Hematopoietic multipotent progenitor cell treated with erythropoietin and hydrocortisone succinate and interleukin-3 and kit ligand, for 6 days (in vitro differentiated cells): Measurements from ENCODE around the gene TET2.
A peak's percentile ranks its signal among the peaks of the same experiment; 100 is the strongest.

Experiments
- DNase-seq: peaks from one replicate; pipeline ENCODE4 v3.0.0-alpha.2; 2015

The TET2 gene

DNA sequence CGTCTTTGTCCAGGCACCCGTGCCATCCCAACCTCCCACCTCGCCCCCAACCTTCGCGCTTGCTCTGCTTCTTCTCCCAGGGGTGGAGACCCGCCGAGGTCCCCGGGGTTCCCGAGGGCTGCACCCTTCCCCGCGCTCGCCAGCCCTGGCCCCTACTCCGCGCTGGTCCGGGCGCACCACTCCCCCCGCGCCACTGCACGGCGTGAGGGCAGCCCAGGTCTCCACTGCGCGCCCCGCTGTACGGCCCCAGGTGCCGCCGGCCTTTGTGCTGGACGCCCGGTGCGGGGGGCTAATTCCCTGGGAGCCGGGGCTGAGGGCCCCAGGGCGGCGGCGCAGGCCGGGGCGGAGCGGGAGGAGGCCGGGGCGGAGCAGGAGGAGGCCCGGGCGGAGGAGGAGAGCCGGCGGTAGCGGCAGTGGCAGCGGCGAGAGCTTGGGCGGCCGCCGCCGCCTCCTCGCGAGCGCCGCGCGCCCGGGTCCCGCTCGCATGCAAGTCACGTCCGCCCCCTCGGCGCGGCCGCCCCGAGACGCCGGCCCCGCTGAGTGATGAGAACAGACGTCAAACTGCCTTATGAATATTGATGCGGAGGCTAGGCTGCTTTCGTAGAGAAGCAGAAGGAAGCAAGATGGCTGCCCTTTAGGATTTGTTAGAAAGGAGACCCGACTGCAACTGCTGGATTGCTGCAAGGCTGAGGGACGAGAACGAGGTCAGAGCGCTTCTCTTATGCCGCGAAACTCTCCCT lies at the start of gene TET2:
Gene TET2 (plus strand): TSS at position 601 of the 740 bp plus-strand sequence. CDS start 87,067 bp downstream, outside the sequence.
- DNase-seq, result peak; percentile 91

DNA sequence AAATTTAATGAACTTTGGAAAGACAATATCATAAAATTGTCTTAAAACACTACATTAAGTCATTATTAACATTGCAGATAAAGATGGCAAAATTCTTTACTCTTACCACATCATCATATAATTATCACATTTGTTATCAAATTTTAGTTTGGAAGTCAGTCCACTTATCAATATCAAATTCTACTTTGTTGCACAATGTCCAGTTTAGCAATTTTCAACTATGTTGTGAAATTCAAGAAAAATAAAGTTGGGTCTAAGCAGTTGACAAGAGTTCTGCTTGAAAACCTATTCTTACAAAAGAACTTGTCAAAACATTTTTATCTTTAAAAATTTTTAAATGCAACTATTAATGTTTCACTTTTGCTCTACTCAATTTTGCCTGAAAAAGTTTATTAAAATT lies 44.7 kb upstream of the TET2 start:
- DNase-seq, result no peak

DNA sequence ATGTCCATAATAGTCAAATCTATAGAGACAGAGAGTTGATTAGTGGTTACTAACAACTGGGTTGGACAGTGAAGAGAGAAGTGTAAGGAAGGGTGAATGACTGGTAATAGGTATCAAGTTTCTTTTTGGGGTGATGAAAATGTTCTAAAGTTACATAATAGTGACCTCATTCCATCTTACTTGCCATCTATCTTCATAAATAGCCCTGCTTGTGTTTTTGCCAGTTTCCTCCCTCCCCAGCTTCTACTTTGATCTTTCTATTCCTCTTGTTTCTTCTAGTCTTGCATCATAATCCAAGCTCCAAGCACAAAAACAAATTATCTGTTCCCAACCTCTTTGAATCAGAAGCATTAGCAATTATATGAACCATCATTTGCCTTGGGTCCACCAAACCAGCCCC lies 40.2 kb upstream of the TET2 start:
- DNase-seq, result no peak

DNA sequence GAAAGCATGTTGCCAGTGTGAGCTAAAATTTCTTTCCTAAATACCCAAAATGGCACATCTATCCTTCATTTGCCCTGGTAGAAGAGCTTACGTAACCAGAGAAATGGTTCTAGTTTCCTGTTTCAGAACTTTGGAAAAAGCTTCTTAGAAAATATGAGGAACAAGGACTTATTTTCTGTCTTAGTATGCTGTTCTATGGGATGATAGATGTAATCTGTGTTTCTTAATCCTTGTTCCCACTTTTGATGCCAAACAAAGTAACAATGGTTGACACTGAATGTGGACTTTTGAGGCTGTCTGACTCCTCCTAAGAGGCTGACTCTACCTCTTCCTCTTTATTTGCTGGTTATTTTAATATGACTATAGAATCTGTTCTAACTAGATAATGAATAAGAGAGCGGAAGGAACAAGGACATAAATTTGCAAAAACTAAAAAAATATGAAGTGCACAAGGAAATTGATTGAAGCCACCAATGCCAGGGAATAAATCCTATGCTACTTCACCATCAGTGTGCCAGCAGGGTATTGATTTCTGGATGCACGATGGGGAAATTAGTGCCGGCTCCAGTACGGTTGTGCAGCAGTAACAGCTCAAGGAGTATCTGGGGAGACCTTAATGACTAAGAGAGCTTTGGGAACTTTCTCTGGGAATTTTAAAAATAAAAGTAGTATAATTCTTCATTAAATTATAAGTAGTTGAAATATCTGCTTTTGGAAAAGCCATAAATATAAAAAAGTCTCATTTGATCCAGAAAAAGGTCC lies 39.4 kb upstream of the TET2 start:
- DNase-seq, result no peak

DNA sequence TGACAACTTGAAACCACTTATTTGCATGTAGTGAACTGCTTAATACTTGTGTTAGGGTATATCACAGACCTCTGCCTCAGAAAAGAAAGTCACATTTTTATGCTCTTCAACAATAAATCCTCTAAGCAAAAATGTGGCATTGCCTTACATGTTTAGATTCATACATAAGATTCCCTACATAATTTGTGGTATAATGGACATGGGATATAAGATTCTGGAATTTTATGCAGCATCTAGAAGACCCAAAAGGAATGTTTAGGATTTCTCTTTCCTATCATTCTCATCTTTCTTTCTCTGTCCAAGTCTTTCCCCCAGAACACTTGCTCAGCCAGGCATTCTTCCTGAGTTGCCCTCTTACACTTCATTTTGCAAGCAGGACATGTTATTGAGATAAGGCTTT lies 37.7 kb upstream of the TET2 start:
- no peak for DNase-seq

GRCh38 chr4:105112274-105112673 lies 34.4 kb upstream of the TET2 start:
- no peak for DNase-seq

DNA sequence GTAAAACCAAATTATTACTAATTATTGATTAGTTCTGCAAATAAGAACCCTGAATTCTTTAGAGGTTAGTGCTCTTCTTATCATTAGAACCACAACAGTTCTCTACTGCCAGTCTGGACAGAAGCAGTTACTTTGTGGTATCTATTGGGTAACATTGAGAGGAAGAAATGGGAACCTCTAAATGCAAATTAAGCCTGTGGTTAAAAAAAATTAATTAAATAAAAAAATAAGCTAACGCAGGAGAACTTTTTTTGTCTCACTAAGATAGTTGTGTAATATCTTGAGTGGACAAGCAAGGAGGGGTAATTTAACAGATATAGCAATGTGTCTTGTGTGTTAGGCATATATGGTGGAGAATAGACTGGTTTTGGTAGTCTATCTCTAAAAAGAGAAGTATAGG lies 32.9 kb upstream of the TET2 start:
- peak; percentile 89 for DNase-seq

DNA sequence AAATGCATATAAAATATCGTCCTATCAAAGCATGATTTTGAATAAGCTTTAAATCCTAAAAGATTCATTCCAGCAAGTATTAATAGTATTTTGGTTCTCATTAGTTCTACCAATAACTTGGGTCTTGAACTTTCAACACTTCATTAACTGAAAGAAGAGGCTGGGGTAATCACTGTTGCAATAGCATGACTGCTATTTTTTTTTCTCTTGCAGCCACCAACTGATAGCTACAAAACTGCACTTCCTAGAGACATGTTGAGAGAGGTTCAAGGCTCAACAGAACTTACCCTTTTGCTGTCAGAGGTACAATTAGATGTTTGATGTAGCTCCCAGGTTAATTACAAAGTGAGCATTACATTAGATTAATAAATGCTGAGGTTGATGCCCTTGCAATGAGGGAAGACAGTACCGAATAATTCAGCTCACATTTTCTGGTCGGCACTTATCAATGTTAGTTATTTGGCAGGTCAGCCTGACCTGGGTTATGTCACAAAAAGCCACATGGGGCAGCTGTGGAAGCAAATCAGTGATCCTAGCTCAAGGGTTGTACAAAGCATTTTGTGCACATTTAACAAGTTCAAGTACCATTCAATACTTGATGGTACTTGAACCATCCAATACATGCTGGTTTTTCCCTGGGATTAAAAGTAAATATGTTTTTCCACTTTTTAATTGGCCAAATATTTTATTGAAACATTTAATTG lies 29.9 kb upstream of the TET2 start:
- peak; percentile 55 for DNase-seq

DNA sequence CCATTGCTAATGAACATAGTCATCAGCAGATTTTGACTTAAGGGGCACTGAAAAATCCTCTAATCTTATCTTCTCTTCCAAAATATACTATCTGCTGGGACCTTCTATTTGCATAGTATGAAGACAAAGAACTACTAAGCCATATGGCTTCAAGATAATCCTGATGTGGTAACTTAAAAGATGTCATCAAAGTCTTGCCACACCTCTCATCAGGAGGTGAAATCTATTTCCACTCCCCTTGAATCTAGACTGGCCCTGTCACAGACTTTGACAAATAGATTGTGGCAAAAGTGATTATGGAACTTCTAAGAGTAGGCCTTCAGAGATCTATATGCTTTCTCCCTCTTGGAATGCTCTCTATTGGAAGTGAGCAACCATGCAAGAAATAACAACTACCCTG lies 27.3 kb upstream of the TET2 start:
- DNase-seq, result peak; percentile 68

DNA sequence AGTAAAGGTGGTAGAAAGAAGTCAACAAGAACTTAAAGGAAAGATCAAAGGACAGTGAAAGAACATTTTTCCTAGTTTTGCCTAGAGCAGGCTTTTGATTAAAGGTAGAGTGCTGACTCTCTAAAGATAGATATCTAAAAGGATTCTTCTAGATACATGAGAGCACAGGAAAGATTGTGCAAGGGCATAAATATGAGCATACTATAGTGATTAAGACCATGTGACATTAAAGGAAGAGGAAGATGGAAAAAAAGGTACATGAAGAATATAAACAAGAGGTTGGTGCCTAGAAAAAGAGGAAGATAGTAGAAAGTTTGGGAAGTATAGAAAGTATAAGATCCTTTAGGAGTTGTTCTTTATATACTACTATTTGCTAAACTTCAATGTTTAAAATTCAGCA lies 26.1 kb upstream of the TET2 start:
- DNase-seq, result peak; percentile 51

- no peak for DNase-seq
Measured at GRCh38 chr4:105122350-105122749, 24.3 kb upstream of the TET2 start.

DNA sequence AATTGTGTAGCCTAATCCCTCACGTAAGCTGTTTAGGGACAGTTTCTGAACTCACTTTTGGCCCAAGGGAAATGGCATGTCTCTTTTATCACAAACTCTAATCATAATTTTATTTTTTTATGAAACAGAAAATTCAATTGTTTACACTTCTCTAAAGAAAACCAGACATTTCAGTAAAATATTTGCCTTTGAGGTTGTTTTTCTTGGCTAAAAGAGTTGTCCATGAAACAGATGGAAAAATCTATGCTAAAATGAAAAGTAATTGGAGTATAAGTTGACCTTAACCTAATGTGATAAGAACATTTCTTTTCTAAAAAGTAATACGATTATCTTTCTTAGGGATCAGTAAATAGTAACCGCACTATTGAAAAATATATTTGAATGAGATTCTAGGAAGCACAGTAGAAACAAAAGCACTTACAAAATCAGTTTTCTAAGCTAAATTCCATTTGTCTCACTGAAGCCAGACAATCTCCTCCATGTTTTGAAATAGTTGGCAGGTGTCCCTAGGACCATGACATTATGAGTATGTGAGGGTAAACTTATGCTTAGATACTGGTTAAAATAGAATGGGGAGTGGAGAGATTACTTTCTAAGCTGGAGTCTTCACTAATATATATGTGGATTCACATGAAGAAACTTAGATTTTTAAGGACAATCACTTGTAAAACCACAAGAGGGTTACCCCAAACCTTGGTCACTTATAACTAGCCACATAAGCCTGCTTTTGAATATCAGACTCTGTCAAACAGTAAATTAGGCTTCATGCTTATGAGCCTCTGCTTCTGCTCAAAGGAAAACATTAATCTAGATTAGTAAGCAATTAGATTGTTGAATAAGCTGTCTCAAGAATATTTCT lies 20.1 kb upstream of the TET2 start:
- no peak for DNase-seq

GRCh38 chr4:105127170-105127445 lies 19.6 kb upstream of the TET2 start:
- DNase-seq, result no peak

- no peak for DNase-seq
Measured at GRCh38 chr4:105128208-105128607, 18.5 kb upstream of the TET2 start.

DNA sequence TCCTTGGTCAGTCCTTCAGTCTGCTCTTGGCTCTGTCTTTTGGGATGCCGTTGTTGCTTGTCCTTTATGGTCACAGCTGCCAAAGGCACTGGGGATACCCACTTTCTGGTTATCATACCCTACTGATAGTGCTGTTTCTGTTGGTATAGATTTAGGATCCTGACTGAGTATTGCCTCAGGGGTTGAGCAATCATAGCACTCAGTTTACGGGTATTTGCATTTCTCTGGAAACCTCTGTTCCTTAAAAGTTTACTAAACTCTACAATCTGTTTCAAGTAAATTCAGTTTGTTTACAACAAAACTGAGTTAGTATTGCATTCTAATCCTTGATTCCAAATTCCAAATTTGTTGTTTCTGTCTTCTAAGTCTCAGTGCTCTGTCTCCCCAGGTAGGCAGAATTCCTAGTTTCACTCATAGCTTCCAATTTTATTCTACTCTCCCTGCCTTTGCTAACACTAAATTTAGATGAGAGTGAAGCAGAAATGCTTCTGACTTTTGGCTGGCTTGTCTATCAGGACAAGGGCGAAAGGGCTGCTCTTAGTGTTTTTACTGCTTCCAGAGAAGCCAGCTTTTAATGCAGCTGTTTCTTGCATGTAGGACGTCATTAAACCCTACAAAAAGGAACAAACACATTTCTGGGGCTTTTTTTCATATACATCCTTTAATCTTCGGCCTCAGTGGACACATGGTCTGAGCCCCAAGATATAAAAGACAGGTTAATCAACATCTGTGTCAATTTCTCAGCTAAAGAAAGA lies 17.2 kb upstream of the TET2 start:
- no peak for DNase-seq

DNA sequence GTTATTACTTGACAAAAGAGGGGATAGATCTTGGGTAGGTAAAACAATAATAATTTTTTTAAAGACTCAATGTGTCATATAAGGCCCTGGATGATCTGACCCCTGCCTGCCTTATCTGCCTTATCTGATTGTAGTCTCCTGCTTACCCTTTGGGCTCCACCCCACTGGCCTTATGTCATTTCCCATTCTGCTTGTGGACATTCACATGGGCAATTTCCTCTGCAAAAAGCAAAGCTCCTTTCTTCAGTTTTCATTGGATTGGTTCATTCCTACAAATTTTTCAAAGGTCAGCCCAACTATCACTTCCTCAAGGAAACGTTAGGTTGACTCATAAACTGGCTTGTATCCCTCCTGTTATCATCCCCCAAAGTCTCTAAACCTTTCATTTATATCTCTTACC lies 15.7 kb upstream of the TET2 start:
- DNase-seq, result peak; percentile 29

DNA sequence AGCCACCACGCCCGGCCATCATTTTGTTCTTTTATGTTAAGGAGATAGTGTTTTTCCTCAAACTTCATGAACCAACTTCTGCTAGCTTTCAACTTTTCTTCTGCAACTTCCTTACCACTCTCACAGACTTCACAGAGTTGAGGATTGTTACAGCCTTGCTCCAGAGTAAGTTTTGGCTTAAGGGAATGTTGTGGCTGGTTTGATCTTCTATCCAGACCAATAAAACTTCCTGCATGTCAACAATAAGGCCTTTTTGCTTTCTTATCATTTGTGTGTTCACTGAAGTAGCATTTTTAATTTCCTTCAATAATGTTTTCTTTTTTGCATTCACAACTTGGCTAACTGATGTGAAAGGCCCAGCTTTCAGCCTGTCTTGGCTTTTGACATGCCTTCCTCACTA lies 12.7 kb upstream of the TET2 start:
- no peak for DNase-seq

DNA sequence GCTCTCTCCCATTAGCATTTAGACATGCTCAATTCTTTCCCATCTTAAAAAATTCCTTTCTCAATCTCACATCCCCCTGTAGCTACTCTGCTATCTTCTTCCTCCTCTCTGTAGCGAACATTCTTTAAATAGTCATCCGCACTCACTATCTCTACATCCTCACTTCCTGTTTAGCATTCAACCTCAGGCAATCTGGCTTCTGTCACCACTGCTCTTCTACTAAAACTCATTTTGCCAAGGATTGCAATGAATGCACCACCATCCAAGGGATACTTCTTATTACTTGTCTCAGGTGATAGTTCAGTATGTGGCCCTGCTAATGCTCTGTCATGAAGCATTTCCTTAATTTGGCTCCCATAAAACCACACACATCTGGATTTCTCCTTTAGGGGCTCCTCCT lies 10.9 kb upstream of the TET2 start:
- peak; percentile 64 for DNase-seq

- no peak for DNase-seq
Measured at GRCh38 chr4:105137121-105137875, 9.4 kb upstream of the TET2 start.

DNA sequence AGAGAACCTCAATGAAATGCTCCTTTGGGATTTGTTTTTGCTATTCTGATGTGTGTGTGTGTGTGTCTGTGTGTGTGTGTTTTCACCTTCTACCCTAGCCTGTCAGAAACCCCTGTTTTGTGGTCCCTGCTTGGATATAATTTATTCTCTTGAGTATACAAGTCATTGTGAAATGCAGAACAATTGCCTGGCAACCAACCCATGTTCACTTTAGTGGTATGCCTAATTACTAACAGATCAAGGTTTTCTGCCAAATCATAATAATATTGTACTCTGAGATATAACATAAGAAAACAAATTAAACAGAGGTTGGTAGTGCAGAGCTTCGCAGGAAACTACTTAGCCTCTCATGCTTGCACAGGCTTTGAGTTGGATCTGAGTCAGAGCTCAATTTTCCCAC lies 7.0 kb upstream of the TET2 start:
- no peak for DNase-seq

DNA sequence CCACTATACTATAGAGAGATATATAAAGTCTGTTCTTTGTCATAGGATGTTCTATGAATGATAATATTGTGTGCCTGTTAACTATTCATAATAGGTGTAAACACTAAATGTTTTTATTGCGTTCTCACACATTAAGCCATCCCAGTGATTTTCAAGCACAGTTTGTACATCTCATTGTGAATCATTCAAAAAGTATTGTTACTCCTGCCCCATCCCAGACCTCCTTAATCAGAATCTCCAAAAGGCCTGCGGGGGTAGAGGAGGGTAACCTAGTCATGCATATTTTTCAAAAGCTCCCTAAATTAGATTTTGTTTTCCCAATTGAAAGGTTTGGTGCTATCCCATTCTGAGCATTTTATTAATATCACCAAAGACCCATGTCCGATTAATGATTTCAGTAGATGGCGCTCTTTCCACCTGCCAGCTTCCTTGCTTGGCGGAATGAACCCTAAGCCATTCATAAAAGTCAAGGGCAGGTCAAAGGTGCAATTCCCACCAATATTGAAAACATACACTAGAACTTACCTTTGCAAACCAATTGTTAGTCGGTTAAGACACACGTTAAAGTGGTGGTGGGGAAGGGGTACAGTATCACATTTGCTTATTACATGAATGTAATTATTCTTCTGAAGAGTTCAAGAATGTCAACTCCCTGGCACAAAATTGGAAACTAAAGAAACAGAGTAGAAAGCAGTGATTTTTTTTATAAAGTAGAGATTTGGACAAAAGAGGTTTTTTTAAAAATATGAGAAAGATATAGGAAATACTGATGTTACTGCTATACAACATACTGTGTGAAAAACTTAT lies 5.8 kb upstream of the TET2 start:
- DNase-seq, result peak; percentile 73
